GM19467 (cell line): ENCODE data around the gene TMEM163.
"Not testable (repeated sequence)": the region's sequence is repeated elsewhere in the genome, so short reads cannot be mapped to it uniquely, and the experiment has no call there.

Experiments
- ATAC-seq: cut with Tn5 transposase; IDR thresholded peaks from one replicate; pipeline ENCODE4 v1.9.1; 2021; ENCODE audit warnings: mild to moderate bottlenecking, moderate library complexity; ENCODE audit not compliant: unreplicated experiment

The TMEM163 gene

DNA sequence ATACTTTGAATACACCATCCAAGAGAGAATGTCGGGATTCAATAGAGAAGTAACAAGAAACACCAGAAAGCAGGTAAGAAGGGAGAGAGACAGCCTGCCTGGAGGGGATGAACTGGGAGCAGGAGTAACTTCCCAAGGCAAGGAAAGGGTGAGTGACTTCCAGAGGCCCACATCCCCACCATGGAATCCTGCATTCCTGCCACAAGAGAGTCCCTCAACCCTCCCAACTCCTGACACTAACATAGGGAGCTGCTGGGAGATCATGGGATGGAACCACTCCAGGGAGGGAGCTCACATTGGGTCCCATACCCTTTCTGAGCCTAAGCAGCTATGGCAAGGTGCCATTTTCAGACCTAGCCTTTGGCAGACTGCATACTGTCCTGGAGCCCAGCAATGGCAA lies 5.5 kb upstream of the TMEM163 start:
- no peak for ATAC-seq

DNA sequence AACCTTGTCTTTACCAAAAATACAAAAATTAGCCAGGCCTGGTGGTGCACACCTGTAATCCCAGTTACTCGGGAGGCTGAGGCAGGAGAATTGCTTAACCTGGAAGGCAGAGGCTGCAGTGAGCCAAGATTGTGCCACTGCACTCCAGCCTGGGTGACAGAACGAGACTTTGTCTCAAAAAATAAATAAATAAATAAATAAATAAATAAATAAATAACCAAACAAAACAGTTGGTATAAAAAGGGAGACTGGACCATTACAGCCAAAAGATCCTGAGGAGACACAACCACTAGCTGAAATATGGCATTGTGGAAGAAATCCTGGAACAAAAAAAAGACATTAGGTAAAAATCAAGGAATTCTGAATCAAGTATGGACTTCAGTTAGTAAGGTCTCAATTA lies 4.9 kb upstream of the TMEM163 start:
- ATAC-seq, result not testable (repeated sequence)

GRCh38 chr2:134722728-134723127 lies 3.9 kb upstream of the TMEM163 start:
- no peak for ATAC-seq

- ATAC-seq, result no peak
These were observed 2.8 kb upstream of the TMEM163 start for GRCh38 chr2:134721596-134721995.

- no peak for ATAC-seq
These were observed 580 bp downstream of the TMEM163 start for GRCh38 chr2:134718023-134718816.

DNA sequence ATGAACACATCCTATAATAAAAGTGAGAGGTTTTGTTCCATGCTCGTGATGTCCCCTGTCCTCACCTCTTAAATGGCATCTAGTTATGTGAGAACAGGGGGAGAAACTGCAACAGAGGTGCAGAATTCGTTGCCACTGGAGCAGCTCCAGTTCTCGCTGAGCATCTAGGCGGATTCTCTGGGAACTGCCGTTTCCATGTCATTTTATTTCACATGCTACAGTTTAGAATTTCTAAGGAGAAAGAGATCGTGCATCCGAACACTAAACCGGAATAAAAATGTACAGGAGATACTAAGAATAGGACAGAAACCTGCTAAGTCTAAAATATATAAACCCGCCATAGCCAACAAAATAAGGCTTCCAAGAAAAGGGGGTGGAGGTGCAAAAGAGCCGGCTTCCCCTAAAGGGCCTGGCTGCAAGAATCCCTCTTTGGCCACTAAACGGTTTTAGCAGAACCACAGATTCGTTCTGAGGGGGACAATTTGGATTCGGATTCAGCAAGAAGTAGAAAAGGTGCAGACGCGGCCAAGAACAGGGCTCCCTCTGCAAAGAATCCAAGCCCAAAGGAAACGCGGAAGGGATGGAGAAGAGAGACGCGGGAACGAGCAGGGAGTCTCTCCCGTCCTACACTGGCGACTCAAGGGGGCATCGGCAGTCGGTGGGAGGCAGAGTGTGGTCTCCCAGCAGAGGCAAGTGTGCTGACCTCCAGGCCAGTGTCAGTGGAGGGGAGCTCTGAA lies 1.3 kb downstream of the TMEM163 start:
- ATAC-seq, result no peak

- ATAC-seq, result no peak
These were observed 2.0 kb downstream of the TMEM163 start for GRCh38 chr2:134716721-134717243.

DNA sequence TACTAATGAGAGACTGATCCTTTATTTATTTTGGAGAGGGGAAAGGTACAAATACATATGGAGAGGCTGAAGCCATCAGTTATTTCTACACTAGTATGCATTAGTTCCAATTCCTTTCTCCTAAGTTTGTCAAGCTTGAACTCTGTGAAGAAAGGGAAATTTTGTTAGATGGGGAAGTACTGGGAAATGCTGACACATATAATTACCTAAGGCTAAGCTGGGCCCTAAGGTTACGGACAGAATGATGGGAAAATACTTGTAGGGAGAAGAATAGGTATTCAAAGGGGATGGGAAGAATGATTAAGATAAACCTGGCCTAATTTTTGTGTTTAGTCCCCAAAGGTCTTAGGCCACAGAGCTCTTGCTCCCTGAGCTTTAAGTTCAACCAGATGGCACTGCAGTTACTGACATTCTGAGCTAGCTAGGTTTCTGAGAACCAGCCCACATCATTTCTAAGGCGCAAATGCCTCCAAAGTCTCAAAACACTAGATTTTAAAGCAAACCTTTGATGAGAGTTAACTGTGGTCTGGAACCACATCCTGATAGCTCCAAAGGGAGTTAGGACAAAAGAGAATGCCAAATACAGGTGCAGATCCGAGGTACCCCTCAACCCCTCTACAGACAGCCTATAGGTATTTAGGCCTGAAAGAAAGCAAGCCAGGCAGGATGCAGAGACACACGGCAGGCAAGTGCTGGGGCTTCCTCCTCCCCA lies 2.7 kb downstream of the TMEM163 start:
- ATAC-seq, result no peak

DNA sequence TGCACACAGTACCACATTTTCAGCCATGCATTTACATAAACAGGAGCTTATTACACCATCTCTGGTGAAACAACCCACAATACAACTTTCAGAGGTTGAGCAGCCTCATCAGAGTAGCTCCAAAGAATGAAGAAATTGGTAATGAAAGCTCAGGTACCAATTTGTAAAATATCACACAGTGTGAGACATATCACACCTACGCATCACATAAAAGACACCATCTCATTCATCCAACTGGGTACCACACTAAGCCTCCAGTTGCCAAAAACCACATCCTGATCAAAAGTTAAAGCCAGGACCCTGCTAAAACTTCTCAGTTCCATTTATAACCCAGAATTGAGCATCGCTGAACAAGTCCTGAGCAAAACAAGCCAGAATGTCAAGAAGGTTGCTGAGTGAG lies 4.6 kb downstream of the TMEM163 start:
- no peak for ATAC-seq

GRCh38 chr2:134713606-134714005 lies 5.2 kb downstream of the TMEM163 start:
- ATAC-seq, result no peak

GRCh38 chr2:134713176-134713575 lies 5.6 kb downstream of the TMEM163 start:
- no peak for ATAC-seq

DNA sequence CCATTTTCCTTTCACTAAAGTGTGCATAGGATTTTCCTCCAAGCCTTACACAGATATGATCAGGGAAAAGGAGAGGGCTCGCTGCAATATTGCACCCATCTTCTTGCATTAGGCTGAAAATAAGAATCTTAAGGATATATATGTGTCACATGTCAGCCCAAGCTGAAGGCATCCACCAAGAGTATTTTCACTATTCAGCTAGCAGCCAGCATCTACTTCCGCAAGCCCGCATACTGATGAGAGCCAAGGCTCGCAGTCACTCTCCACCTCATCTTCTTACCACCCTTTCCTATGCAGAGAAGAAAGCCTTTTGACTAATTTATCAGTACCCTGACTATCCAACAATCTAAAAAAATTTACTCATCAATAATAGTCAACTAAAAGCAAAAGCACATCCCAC lies 6.1 kb downstream of the TMEM163 start:
- no peak for ATAC-seq

- no peak for ATAC-seq
These were observed 6.5 kb downstream of the TMEM163 start for GRCh38 chr2:134712299-134712698.

DNA sequence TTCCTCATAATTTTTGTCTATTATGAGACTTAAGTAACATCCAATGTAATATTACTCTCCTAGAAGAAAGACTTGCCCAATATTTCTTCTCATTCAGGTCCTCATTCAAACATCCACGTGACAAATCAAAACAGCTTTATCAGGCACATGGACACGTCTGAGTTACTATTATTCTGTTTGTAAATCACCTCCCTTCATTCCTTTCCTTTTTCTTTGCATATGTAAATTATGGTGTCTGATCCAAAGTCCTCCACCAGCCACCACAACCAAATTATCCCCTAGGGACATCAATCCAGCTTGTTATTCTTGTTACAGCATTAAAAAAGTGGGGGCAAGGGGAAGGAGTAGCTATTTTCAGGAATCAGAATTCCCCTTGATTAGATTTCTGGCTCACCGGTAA lies 7.1 kb downstream of the TMEM163 start:
- ATAC-seq, result no peak

DNA sequence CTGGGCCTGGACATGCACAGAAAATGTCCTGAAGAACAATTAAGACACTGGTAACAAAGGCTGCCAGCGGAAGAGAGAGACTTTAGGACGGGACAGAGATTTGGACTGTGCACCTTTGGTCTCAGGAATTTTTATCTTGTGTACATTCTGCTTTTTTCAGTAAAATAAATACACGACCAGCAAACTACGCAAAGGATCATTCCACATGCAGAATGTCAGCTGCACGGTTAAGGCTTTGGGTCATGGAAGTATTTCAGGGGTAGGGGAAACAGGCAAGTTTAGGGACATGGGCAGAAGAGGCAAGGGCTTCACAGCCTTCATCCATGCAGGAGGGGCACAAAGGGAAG lies 11.5 kb downstream of the TMEM163 start:
- no peak for ATAC-seq

DNA sequence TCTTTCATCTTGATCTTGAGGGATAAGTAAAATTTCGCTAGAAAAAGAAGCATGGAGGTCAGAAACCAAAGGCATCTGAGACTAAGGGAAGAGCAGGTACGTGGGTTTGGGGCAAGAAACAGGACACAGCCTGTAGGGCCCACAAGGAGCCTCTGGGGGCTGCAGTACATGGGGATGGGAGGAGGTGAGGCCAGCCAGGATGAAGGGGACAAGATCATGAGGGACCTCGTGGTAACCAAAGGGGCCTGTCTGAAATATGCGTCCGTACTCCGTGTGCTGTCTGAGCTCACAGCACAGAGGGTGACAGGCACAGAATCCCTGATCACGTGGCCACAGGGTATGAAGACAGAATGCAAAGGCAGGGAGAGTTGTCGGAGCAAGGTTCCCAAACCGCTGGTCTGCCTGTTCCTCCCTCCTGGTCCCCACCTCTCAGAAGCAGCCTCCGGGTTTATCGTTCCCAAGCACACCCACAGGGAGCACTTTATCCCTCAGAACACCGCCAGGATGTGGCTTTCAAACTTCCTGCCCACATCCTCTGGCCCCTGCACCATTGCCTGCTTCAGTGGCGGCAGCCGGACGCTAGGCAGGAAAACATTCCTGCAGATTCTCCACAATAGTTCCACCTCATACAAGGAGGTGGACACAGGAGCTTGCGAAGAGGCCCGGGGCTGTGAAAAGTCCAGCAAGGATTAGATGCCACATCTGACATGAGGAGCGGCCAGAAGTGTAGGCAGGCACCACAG lies 12.0 kb downstream of the TMEM163 start:
- ATAC-seq, result no peak

DNA sequence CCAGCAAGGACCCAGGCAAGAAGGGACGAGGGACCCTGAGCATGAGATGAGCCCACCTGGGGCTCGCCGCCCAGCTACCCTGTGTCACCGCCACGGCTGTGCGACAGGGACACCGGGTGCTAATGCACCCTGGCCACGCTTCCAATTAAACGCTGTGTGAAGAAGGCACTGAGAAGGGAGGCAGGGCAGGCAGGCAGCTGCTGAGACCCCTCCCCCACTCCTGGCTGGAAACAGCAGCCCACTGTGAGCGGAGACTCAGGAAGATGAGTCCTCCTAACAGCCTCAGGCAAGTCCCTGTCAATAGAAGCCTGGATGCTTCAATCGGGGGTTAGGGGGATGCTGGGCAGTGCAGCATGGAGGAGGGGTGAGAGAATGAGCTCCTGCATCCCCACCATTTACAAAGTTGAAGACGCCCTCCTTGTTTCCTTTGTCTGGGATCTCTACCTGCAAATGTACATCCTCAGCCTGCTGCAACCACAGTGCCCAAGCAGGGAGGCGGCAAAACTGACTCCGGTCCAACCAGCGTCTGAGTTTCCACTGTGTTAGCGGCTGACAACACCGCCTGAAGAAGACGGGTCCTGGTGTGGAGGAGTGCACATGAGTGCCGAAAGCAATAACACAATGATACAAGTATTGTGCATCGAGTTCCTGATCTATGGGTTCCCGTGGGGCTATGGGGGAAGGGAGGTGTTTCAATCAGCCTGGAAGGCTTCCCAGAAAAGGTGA lies 12.8 kb downstream of the TMEM163 start:
- ATAC-seq, result no peak

GRCh38 chr2:134704173-134704572 lies 14.6 kb downstream of the TMEM163 start:
- ATAC-seq, result no peak

- ATAC-seq, result no peak
These were observed 15.4 kb downstream of the TMEM163 start for GRCh38 chr2:134703426-134703825.

GRCh38 chr2:134700730-134701129 lies 18.1 kb downstream of the TMEM163 start:
- ATAC-seq, result no peak
